Smooth muscle cell (in vitro differentiated cells): Measurements from ENCODE around the gene HK1. TPM values are rescaled to one million over a fixed set of nuclear protein-coding genes. Genes with fewer than 3 reads are reported as not detected.
A peak's percentile ranks its signal among the peaks of the same experiment; 100 is the strongest.

ENCODE experiments used
- DNase-seq: peaks from one replicate; lab custom pipeline; 2025; ENCODE audit not compliant: unreplicated experiment; lab: John Stamatoyannopoulos, UW
- H2AFZ ChIP-seq: fragments of 200-600 bp; sonication (generic); 2 replicates; pipeline ENCODE4 v1.6.0; 2016; ENCODE audit warnings: antibody characterized with exemption, low read depth, mild to moderate bottlenecking
- H3F3A ChIP-seq: fragments of 200-600 bp; sonication (generic); 2 replicates; pipeline ENCODE4 v1.6.0; 2017; ENCODE audit warnings: antibody characterized with exemption, low read depth
- H3K27ac ChIP-seq: fragments of 200-600 bp; sonication (generic); 2 replicates; pipeline ENCODE4 v1.5.1; 2016; ENCODE audit warnings: low read depth, mild to moderate bottlenecking
- H3K27me3 ChIP-seq: fragments of 200-600 bp; sonication (generic); 2 replicates; pipeline ENCODE4 v1.6.1; 2016; ENCODE audit warnings: low read depth, mild to moderate bottlenecking
- H3K36me3 ChIP-seq: fragments of 200-600 bp; sonication (generic); 2 replicates; pipeline ENCODE4 v1.5.1; 2016; ENCODE audit warnings: low read depth
- H3K4me1 ChIP-seq: fragments of 200-600 bp; sonication (generic); 2 replicates; pipeline ENCODE4 v1.5.1; 2016; ENCODE audit warnings: low read depth
- H3K4me2 ChIP-seq: fragments of 200-600 bp; sonication (generic); 2 replicates; pipeline ENCODE4 v1.6.0; 2016; ENCODE audit warnings: mild to moderate bottlenecking
- H3K4me3 ChIP-seq: fragments of 200-600 bp; sonication (generic); 2 replicates; pipeline ENCODE4 v1.5.1; 2016; ENCODE audit warnings: mild to moderate bottlenecking
- H3K79me2 ChIP-seq: fragments of 200-600 bp; sonication (generic); 2 replicates; pipeline ENCODE4 v1.6.0; 2016; ENCODE audit warnings: low read depth, mild to moderate bottlenecking
- H3K9ac ChIP-seq: fragments of 200-600 bp; sonication (generic); 2 replicates; pipeline ENCODE4 v1.6.0; 2016; ENCODE audit warnings: low read depth
- H3K9me3 ChIP-seq: fragments of 200-600 bp; sonication (generic); replicated peaks from 2 replicates; pipeline ENCODE4 v1.5.1; 2016; ENCODE audit warnings: low read depth
- H4K20me1 ChIP-seq: fragments of 200-600 bp; sonication (generic); 2 replicates; pipeline ENCODE4 v1.6.0; 2016; ENCODE audit warnings: low read depth
- WGBS: methylation state at CpG from one replicate; pipeline ENCODE4 v1.1.7; 2016; ENCODE audit warnings: low lambda C conversion rate; 5-methylcytosine and 5-hydroxymethylcytosine counted together
- polyA plus RNA-seq: library from polyadenylated mRNA; unstranded; fragments of >200 nt; fragmentation: Nextera tagmentation; extraction: Ambion mirVana; gene quantifications from 2 replicates; pipeline ENCODE4 v1.2.1, GENCODE V29; 2016
- total RNA-seq: library from RNA; depleted of rRNA; stranded (reverse); fragments of >200 nt; gene quantifications from 2 replicates; pipeline ENCODE4 v1.2.3, GENCODE V29; 2014
- TF ChIP-seq, protein P1 (sequence below): fragments of 200-600 bp; sonication (generic); IDR thresholded peaks from 2 replicates; pipeline ENCODE4 v1.5.1; 2017; ENCODE audit warnings: borderline replicate concordance, mild to moderate bottlenecking, antibody characterized with exemption; ENCODE audit not compliant: insufficient read depth, poor library complexity, severe bottlenecking

The HK1 gene
- total and polyA plus RNA-seq, 2 experiments from 2014 or later = 62.7 to 123 TPM

- peak overlapping the region; percentile 87 for H3K4me3 ChIP-seq
- peaks cover 39% of the 10 kb centered on the region for H4K20me1 ChIP-seq
- H3K9me3 ChIP-seq = no peaks in the 10 kb centered on the region
- H3K4me1 ChIP-seq = peaks cover 5% of the 10 kb centered on the region
- 3% methylated on average over 59 of the region's 90 CpGs for WGBS
- H3K79me2 ChIP-seq = peaks cover 45% of the 10 kb centered on the region
- H2AFZ ChIP-seq = peak overlapping the region; percentile 85
- no peaks in the 10 kb centered on the region for H3K36me3 ChIP-seq
- DNase-seq = peak; percentile 63
- TF ChIP-seq, protein P1, sequence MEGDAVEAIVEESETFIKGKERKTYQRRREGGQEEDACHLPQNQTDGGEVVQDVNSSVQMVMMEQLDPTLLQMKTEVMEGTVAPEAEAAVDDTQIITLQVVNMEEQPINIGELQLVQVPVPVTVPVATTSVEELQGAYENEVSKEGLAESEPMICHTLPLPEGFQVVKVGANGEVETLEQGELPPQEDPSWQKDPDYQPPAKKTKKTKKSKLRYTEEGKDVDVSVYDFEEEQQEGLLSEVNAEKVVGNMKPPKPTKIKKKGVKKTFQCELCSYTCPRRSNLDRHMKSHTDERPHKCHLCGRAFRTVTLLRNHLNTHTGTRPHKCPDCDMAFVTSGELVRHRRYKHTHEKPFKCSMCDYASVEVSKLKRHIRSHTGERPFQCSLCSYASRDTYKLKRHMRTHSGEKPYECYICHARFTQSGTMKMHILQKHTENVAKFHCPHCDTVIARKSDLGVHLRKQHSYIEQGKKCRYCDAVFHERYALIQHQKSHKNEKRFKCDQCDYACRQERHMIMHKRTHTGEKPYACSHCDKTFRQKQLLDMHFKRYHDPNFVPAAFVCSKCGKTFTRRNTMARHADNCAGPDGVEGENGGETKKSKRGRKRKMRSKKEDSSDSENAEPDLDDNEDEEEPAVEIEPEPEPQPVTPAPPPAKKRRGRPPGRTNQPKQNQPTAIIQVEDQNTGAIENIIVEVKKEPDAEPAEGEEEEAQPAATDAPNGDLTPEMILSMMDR = no peak
- H3K4me2 ChIP-seq = peak overlapping the region; percentile 97
- peak overlapping the region; percentile 12 for H3K9ac ChIP-seq
- peaks cover 12% of the 10 kb centered on the region for H3F3A ChIP-seq
- no peaks in the 10 kb centered on the region for H3K27me3 ChIP-seq
- H3K27ac ChIP-seq = peak overlapping the region; percentile 66
Measured at GRCh38 chr10:69318106-69318866, 40.0 kb downstream of the HK1 start.

DNA sequence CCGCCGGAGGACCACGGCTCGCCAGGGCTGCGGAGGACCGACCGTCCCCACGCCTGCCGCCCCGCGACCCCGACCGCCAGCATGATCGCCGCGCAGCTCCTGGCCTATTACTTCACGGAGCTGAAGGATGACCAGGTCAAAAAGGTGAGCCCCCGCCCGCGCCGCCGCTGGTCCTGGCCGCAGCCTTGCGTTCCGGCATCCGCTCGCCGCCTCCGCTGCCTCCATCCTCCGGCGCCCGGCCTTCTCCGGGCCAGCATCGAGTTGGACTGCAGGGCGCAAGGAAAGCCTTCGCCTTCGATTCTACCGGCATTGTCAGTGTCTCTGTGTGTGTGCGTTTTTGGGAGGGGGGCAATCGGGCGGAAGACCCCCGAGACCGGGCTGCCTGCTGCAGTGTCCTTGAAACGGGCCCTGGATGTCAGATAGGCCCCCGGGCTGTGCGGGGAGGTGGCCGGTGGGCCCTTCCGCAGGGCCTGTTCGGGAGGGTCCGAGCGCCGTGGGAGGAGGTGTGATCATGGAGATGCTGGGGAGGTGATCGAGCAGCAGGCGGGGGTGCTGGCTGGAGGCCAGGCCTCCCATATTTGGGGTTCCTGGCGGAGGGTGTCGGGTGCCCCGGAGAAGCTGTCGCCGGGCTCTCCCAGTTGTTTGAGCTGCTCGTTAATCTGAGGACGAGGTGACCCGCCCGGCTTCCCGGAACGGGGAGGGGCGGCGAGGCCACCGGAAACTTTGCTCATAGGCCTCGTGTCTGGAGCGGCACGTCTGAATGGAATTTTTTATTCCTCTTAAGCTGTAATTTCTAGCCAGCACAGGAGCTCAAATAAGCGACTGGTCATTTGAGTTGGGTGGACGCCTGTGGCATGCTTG is 40.8 kb downstream of the HK1 start:
- no peaks in the 10 kb centered on the region for H3K36me3 ChIP-seq
- WGBS = under 1% methylated on average over 49 of the region's 73 CpGs
- peaks cover 53% of the 10 kb centered on the region for H3K79me2 ChIP-seq
- H2AFZ ChIP-seq = peak overlapping the region; percentile 85
- peak overlapping the region; percentile 97 for H3K4me2 ChIP-seq
- peak; percentile 47 for DNase-seq
- no peaks in the 10 kb centered on the region for H3K27me3 ChIP-seq
- H3K27ac ChIP-seq = peak overlapping the region; percentile 80
- TF ChIP-seq, protein P1 = no peak
- peaks cover 47% of the 10 kb centered on the region for H4K20me1 ChIP-seq
- peak overlapping the region; percentile 77 for H3K9ac ChIP-seq
- no peaks in the 10 kb centered on the region for H3K9me3 ChIP-seq
- peak overlapping the region; percentile 87 for H3K4me3 ChIP-seq
- H3F3A ChIP-seq = peaks cover 12% of the 10 kb centered on the region
- peaks cover 5% of the 10 kb centered on the region for H3K4me1 ChIP-seq

DNA sequence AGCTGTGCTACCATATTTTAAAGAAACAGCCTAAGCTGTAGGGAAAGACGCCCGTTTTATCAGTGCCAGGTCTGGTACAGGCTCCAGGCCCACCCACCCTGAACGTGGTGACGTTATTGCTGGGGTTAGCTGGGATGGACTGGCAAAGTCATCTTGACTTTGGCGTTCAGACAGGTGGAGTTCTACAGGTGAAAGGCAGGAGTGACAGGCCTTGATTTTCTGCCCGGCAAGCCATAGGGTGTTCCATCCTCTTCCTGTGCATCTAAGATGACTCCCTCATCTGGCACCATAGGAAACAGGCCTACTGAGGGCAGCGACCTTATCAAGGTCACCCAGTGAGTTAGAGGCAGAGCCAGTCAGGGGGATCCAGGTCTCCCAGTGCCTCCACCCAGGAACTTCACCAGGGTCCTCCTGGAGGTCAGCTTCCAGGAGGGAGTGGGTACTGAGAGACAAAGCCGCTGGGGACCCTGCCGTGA is 41.6 kb downstream of the HK1 start:
- Histone ChIP-seq H3K9me3 (no peaks in the 10 kb centered on the region), H3K4me3 (peak overlapping the region; percentile 87), H3F3A (peaks cover 12% of the 10 kb centered on the region), H3K9ac (no peak overlapping the region), H4K20me1 (peaks cover 55% of the 10 kb centered on the region), H3K36me3 (no peaks in the 10 kb centered on the region), H3K4me1 (peaks cover 5% of the 10 kb centered on the region), H3K27ac (peak overlapping the region; percentile 80), H3K79me2 (peaks cover 61% of the 10 kb centered on the region), H3K4me2 (peak overlapping the region; percentile 97), H3K27me3 (no peaks in the 10 kb centered on the region), H2AFZ (no peak overlapping the region)
- WGBS = 41% methylated on average over 9 of the region's 9 CpGs
- TF ChIP-seq, protein P1 = no peak
- DNase-seq = no peak
